CD4-positive, alpha-beta T cell treated with Interferon gamma for 1 hour (primary cell): ENCODE data around the gene NOTCH2NLA.
"Not testable (repeated sequence)": the region's sequence is repeated elsewhere in the genome, so short reads cannot be mapped to it uniquely, and the experiment has no call there.

ENCODE experiments used
- DNase-seq: peaks from one replicate; pipeline ENCODE4 v3.0.0-alpha.2; 2020

Gene NOTCH2NLA

GRCh38 chr1:146167273-146167672, 61.5 kb downstream of the NOTCH2NLA start:
- not testable (repeated sequence) for DNase-seq

DNA sequence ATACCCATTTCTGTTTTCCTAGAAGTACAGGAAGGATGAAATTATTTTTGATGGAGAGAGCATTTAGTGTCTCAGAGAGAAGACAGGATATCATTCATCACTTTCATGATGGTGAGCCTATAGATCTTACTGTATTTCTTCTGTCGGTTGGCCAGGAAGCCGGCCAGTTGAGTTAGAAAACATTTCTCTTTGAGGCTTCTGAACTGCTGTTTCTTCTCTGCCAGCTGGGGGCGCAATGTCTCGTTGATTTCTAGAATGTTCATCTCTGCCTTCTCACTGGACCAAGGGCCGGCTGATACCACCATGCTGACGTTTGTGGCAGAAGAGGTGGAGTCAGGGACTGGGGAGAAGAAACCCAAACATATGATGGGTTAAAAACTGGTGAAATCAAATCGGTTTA, 84.4 kb downstream of the NOTCH2NLA start, which contains the start of gene NBPF10:
TSS of gene NBPF10 (minus strand) at position 340 of the 400 bp plus-strand sequence. CDS start at position 305, 35 bp downstream.
- DNase-seq, result peak; percentile 0
